Kidney capillary endothelial cell (primary cell): ENCODE results near the gene ATP6V0B.

ENCODE experiments used
- DNase-seq: peaks from one replicate; pipeline ENCODE4 v3.0.0-alpha.2; 2018; ENCODE audit warnings: low spot score

The ATP6V0B gene

DNA sequence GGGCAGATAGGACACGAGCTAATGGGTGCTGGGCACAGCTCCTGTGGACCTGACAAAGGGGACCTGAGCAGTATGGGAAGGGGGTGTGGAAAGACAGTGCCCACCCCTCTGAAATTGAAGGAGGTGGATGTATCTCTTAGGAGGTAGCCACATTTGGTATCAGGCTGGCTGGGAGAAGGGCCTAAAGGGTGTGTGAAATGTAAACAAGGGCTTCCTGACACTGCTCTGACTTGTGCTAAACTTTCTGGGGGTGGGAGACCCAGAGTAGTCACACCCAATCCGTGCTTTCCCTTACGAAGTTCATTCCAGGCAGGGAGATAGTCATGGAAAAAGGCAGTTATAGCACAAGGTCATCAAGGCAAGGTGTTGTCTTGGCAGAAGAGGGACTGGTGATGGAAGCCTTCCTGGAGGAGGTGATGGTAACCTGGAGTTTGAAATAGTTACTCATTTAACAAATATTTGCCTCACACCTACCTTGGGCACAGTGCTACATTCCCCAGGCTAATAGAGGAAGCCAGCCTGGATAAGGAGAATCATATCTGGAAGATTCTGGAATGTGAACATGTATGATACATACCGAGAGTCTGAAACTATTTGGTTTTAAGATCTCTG lies 11.3 kb downstream of the ATP6V0B start:
- no peak for DNase-seq

DNA sequence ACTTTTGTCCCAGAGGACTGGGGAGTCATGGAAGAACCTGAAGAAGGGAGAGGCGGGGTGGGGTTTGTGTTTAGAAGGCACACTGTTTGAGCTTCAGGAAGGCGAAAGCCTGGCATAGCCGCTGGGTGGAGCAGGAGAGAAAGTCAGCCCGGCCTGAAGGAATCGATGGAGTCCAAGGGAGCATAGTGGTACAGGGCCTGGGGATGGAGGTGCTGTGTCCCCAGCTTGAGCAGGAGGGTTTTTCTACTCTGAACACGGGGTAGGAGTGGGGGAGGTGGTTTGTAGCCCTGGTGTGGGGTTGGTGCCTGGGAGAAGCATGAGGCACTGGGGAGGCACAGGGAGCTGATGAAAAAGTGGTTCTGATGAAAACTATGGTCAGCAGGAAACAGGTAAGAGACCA lies 12.0 kb downstream of the ATP6V0B start:
- DNase-seq, result no peak

DNA sequence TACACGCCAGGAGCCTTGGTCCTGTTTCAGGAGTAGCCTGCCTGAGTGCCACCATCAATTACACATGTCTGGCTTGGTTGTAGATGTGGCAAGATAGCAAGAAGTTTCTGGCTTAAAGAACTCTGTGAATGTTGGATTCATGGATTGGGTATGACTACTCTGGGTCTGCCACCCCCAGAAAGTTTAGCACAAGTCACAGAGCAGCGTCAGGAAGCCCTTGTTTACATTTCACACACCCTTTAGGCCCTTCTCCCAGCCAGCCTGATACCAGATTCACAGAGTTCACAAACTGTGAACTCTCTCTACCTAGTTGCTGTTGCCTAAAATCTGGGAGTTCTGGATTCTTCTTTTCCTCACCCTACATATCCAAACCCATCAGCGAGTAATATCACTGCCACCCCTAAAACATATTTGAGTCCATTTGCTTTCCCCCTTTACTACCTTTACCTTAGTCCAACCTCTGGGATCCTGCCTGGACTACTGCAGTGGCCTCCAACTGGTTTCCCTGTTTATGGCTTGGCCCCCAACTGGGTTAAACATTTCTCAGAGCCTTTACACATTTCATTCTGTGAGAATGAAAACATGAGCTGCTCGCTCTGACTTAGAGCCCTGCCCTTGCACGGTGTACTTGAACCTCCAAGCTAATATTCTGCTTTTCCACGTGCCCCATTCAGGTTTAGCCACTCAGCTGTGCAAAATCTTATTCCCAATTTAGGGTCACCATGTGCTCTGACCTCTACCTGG lies 12.6 kb downstream of the ATP6V0B start:
- no peak for DNase-seq

DNA sequence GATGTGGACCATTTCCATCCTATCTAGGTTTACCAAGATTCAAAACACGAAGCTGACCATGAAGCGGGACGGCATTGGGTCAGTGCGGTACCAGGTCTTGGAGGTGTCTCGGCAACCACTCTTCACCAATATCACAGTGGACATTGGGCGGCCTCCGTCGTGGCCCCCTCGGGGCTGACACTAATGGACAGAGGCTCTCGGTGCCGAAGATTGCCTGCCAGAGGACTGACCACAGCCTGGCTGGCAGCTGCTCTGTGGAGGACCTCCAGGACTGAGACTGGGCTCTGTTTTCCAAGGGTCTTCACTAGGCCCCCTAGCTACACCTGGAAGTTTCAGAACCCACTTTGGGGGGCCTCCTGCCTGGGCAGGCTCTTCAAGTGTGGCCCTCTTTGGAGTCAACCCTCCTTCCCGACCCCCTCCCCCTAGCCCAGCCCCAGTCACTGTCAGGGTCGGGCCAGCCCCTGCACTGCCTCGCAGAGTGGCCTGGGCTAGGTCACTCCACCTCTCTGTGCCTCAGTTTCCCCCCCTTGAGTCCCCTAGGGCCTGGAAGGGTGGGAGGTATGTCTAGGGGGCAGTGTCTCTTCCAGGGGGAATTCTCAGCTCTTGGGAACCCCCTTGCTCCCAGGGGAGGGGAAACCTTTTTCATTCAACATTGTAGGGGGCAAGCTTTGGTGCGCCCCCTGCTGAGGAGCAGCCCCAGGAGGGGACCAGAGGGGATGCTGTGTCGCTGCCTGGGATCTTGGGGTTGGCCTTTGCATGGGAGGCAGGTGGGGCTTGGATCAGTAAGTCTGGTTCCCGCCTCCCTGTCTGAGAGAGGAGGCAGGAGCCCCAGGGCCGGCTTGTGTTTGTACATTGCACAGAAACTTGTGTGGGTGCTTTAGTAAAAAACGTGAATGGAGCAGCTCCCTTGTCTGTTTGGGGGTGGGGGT lies 15.8 kb downstream of the ATP6V0B start:
- no peak for DNase-seq

DNA sequence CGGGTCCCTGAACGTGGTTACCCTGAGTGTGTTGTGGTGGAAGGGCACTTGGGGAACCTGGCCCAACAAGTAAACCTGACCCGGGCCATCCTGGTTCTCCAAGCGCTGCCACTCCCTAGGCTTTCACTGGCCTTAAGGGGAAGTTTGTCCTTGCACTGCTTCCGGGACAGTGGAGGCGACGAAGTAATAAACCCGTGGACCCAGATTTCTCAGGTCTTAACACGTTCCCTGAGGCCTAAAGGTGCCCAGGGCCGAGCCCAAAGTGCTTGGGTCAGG lies 16.4 kb downstream of the ATP6V0B start:
- no peak for DNase-seq

DNA sequence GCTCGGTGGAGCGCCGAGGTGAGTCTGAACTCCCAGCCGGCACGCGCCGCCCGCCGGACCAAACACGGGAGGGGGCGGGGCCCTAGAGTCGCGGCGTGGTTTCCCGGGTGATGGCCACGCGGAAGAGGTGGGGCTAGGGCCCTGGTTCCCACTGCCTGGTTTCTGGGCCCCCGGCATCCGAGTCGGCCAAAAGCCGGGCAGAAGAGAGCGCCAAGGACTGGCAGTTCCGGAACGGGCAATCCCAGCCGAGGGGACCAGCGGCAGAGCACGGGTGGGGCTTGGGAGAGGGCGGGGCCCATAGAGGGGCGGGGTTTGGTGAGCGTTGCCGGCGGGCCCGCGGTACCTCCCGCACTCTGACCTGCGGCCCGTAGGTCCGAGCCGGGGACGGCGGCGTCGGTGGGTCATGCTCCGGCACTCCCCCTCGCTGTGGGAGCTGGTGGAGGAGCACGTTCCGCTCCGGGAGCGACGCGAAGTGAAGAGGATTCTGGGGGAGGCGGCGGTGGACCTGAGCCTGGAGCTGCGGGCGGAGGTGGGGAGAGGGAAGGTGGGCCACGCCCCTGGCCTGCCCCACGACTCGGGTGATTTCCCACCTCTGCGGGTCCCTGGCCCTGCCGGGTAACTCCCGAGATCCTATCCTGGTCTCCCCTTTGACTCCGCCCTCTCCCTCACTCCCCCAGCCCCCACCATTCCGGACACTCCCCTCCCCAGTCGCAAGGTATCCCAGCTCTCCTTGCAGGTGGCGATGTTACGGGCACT lies 16.9 kb downstream of the ATP6V0B start, which contains the start of gene CCDC24:
TSS of gene CCDC24 (plus strand) at position 124 of the 756 bp plus-strand sequence. CDS start at position 404, 280 bp downstream.
- no peak for DNase-seq

DNA sequence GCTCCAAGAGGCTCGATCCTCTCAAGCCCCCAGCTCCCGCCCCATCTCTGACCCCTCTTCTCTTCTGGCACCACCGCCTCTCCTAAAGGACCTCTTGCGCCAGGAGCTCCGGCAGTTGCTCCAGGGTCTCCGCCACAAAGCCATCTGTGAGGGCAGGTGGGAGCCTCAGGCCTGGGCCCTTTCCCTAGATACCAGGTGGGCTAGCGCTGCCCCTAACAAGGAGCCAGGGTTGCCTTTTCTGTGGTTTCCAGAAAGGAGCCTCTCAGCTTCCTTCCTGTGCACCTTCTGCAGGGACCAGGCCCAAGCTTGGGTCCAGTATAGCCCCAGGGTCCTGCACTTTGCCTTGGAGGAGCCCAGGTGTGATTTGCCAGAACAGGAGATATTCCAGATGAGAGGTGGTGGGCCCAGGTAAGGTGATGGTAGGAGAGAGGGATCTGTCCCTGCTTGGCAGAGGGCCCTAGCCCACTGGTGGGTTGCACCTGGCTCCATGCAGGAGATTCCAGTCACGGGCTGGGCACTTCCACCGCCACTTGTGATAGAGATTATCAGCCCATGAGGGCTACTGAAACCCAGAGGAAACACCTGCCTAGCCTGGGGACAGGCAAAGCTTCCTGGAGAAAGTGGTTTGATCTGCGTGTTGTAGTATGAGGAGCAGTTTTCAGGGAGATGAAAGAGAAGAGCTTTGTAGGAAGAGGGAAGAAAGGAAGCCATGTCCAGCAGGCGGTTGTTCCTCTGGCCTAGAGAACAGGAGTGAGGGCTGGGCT lies 17.7 kb downstream of the ATP6V0B start:
- no peak for DNase-seq

DNA sequence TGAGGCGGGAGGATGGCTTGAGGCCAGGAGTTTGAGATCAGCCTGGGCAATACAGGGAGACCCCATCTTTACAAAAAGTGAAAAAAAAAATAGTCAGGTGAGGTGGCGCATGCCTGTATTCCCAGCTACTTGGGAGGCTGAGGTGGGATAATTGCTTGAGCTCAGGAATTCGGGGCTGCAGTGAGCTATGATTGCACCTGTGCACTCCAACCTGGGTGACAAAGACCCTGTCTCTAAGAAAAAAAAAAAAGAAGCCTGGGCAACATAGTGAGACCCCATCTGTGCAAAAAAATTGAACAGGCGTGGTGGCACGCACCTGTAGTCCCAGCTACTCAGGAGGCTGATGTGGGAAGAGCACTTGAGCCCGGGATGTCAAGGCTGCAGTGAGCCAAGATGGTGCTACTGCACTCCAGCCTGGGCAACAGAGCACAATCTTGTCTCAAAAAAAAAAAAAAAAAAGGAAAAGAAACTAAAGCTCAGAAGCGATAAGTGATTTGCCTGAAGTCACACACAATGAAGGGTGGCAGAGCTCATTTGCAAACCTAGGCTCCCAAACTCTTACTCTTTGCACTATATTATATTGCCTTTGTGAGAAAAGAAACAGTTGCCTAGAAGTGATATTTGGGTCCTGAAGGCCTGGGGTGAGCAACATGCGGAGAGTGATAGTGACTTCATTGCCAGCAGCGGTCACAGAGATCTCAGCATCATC lies 18.6 kb downstream of the ATP6V0B start:
- DNase-seq, result no peak

DNA sequence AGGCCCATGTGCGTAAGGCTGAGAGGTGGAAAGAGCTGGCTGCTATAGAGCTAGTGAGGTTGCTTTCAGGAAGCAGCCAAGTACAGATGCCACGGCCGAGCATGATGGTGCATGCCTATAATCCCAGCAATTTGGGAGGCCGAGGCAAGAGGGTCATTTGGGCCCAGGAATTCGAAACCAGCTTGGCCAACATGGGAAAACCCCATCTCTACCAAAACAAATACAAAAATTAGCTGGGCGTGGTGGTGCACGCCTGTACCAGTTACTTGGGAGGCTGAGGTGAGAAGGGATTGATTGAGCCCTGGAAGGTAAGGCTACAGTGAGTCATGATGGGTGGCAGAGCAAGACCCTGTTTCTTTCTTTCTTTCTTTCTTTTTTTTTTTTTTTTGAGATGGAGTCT lies 19.3 kb downstream of the ATP6V0B start:
- DNase-seq, result no peak

DNA sequence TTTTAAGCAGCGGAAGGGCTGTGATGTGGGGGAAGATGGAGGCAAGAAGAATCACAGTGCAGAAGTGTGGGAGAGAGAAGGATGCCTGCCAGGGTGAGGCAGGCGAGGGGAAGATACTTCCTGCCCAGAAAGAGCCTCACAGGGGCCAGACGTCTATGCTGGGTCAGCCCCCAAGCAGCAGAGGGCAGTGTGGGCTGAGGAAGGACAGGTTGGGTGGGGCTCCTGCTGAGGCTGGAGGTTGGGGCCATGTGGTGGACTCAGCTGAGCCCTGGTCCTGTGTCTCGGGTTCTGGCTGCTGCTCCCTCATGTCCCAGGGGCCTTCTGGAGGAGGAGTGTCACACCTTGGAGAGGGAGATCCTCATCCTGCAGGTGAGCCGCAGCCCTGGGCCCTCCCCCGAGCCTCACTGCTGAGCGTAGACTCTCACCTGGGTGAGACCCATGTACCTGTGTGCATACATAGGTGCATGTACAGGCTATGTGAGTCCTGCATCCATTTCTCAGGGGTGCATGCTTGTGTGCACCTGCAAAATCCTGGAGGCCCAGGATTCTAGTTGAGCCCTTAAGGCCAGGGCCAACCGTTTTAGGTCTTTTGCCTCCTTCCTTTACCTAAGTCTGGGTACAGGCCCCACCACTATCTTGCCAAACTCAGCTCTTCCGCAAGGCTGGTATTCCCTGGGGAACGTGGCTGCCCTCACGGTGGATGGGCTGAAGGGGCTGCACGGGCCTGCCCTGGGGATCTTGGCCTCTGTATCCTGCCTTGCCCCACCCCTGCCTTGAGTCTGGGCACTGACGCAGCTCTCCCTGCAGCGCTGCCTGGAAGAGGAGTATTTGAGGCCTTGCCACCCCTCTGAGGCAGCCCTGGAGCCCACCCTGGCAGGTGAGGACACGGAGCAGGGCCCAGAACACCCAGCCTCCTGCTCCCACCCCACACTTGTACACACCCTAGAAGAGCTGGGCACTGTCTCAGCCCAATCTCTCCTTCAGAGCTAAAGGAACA lies 20.3 kb downstream of the ATP6V0B start:
- DNase-seq, result no peak

DNA sequence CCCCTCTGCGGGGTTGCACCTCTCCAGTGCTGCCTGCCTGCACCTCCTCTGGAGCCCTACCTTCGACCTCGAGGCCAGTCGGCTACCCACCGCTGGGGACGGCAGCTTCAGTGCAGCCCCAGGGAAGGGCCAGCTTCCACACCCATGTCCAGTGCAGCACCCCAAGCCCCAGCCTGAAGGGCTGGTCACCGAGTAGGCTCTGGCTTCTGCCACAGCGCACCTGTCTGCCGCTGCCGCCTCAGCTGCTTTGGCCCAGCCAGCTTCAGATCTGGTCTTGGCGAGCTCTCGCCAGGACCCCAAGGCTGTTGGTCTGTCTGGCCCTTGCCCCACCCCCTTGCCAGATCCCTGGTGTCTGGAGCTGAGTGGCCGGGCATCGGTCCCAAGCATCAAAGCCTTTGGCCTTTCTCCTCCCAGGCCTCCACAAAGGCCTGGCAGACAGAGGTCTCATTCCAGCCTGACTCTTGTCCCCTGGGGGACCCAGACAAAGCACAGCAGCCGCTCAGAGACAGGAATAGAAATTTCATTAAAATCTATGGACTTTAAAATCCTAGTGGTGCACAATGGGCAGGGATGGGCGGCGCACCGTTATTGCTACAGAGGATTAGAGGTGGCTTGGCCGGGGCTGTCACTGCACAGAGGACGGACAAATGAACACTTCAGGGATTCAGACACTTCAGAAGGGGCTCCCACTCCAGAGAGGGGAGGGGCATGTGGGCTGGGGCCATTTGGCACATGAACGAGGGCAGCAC lies 21.4 kb downstream of the ATP6V0B start:
- DNase-seq, result no peak

DNA sequence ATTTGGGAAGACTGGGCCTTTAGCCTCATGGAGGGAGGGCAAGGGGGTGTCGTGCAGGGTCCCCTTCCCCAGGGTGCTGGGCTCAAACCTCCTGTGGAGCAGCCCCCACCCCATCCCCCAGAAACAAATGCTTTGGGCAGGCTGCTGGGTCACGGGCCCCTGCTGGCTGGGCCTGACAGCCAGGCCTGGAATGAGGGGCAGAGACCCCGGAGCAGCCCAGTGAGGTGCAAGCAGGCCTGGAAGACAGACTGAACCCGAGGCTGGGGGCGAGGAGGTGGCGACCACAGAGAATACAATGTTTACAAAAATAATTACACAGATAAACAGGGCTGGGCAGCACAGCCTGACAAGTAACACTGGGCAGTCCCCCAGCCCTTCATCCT lies 22.0 kb downstream of the ATP6V0B start:
- no peak for DNase-seq

DNA sequence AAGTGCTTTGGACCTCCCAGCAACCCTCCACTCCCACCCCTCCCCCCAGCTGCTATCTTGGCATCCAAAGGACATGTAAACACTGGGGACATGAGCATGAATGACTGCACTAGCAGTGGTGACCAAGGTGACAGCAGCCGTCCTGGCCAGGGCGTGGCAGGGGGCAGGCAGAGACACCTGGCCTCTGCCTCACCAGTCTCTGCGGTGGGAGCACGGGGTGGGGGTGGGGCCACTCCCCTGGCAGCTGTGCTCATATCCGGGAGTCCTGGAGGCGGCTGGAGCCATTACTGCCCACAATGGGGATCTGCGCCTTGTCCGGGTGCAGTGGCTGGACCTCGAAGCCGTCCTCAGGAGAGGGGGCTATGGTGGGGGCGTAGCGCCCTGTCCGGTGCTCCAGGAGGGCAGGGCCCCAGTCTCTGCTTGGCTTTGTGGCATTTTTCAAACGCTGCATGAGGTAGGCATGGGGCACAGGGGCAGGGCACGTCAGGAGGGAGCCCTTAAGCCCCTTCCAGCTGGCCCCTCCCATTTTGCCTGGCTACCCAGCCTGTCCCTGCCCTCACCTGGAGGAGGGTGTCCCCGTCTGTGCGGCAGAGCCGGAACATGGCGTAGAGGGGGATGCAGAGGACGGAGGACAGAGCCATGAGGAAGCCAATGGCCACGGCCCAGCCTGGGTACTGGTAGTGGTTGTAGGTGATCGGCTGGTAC lies 22.7 kb downstream of the ATP6V0B start:
- no peak for DNase-seq

DNA sequence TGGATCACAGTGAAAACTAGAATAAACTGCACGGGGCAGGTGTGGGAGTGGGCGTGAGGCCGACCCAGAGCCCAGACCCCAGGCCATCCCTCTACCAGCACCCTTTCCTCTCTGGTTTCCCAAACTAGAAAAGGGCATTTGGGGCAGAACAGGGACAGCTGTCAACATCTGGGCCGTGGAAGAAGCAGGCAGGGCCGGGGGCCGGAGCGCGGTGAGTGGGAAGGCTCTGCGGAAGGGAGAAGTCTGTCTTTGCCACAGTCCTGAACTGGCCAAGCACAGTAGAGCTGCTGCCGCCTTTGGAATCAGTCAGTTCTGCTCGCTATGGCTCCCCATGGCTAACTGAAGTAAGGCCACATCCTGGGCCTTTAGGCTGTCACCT lies 23.2 kb downstream of the ATP6V0B start:
- DNase-seq, result no peak

DNA sequence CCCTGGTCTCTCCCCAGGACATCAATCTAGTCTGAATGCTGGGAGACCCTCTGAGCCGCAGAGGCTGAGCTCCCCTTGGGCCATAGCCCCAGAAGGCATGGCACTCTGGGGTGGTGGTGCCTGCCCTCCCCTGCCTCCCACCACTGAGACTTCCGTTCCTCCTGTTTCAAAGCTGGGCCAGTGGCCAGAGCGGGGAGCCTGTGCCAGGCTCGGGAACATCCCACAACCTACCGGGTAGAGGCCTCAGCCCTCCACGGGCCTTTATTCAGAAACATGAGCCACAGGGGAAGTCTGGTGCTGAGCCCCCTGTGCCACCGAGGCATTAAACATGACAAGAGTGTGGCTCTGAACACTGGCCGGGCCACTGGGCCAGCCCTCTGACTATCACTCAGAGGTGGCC lies 24.7 kb downstream of the ATP6V0B start:
- no peak for DNase-seq

DNA sequence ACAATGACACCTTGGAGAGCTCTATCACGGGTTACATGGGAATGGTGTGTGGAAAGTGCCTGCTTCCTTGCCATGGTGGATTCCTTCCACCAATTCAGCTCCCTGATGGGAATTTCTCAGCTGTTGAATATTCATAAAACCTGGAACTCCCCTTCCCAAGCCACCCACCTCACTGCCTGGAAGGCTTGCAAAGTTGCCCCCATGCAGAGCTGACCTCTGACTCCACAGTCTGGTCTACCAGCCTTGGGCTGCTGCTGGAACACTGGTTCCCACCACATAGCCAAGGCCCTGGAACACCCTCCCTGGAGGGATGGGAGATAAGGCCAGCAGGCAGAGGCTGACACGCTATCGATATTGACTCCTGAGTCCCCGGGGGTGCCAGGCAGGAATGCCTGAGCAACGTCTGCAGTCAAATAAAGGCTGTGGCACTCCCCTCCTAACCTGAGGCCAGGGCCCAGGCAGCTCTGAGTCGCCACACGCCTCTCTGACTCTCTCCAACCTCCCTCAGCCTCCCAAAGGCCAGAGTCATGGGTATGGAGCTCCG lies 25.4 kb downstream of the ATP6V0B start:
- DNase-seq, result no peak

DNA sequence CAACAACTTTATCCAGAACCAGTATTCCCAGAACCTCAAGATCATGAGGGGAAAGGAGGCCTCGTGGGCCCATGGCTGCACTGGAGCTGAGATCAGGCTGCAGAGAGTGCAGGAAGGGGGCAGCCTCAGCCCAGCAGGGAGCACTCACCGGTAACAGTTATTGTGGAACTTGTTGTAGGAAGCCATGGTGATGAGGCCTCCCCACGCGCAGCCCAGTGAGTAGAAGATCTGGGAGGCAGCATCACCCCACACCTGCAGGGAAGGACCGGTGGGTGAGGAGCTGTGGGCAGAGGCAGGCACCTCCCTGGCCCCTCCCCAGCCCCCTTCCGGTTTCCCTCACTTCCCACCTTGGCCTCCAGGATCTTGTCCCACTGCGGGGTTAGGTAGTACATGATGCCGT lies 27.4 kb downstream of the ATP6V0B start:
- DNase-seq, result no peak

DNA sequence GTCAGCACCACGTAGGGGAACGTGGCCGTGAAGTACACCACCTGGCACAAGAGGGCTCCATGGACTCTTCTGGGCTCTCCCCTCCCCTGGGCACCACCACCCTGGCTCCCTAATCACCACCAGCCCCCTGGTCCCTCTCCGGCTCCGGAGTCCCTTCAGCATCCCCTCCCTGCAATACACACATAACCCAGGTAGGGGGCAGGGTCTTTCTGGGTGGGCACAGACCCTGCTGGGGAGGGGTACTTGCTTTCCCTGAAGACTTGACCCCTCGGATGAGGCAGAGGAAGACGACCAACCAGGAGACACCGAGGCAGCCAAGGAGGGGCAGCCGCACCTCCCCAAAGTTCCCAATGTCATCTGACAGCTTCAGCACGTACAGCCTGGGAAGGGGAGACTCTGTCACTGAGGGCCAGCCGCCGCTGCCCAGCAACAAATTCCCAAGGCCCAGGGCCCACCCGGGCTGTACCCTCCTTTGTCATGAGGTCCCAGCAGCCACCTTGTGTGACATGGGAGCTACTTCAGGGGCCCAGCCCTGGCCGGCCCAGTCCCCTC lies 27.9 kb downstream of the ATP6V0B start:
- DNase-seq, result no peak
